Measurements from ENCODE around the gene C1QTNF8. TPM values are rescaled to one million over a fixed set of nuclear protein-coding genes. Genes with fewer than 3 reads are reported as not detected.

C1QTNF8 gene
- total RNA-seq, 1 donor from 2014 or later: not detected

DNA sequence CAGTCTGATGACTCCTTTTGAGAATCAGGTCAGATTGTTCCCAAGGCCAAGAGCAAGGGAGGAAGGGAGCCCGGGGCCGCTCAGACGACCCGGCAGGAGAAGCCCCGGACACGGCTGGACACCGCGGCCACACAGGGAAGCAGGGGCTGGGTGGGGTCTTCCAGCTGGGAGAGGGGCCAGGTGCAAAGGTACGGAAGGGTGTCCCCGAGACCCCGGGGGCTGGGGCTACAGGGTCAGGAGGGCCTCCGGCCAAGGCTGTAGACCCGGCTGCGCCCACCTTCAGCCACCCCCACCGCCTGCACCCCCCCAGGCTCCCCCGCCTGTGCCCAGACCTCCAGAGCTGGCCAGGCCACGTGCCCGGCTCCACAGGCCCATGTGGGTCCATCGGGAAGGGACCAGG is 21.9 kb upstream of the C1QTNF8 start:
- FAIRE-seq (no peak), DNase-seq (ENCODE audit: low read depth) (no peak)
- TF ChIP-seq, protein P1, sequence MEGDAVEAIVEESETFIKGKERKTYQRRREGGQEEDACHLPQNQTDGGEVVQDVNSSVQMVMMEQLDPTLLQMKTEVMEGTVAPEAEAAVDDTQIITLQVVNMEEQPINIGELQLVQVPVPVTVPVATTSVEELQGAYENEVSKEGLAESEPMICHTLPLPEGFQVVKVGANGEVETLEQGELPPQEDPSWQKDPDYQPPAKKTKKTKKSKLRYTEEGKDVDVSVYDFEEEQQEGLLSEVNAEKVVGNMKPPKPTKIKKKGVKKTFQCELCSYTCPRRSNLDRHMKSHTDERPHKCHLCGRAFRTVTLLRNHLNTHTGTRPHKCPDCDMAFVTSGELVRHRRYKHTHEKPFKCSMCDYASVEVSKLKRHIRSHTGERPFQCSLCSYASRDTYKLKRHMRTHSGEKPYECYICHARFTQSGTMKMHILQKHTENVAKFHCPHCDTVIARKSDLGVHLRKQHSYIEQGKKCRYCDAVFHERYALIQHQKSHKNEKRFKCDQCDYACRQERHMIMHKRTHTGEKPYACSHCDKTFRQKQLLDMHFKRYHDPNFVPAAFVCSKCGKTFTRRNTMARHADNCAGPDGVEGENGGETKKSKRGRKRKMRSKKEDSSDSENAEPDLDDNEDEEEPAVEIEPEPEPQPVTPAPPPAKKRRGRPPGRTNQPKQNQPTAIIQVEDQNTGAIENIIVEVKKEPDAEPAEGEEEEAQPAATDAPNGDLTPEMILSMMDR (IDR thresholded peaks at IDR 0.05; ENCODE audit: insufficient read depth, low read length, severe bottlenecking): no peak
- H3K4me3 ChIP-seq (ENCODE audit: low read depth, low read length): no peak overlapping the region
- no peaks in the 10 kb centered on the region for H3K36me3 ChIP-seq (ENCODE audit: control insufficient read depth, insufficient read depth, low read length)
- H3K27me3 ChIP-seq (ENCODE audit: control insufficient read depth, insufficient read depth, low read length): no peaks in the 10 kb centered on the region

DNA sequence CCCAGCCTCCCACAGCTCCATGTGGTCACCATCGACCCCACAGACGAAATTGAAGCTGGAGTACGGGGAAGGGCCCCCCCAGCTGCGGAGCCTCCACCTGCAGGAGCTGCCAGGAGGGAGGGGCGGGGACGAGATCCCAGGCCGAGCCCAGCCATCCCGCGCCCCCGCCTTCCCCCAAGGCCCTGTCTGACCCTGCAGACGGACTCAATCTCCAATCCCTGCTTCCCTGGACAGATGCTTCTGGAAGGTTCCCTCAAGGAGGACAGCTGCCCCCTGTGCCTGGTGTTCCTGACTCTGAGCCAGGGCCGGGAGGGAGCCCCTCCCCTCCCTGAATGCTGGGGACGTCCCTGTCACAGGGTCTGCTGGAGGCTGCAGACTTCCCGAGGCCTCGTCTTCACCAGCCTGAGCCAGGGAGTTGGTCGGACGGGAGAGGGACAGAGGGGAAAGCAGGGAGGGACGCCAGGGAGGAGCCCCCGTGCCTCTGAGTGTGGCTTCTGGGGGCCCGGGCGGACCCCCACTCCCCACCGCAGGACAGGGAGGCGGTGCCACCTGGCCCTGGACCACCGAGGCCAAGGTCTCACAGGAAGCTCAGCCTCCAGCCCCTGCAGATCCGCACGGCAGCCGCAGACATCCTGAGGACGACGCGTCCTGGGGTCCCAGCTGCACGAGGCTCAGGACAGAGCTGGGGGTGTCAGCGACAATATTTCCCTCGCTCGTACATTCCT is 21.3 kb upstream of the C1QTNF8 start:
- FAIRE-seq (no peak), DNase-seq (ENCODE audit: low read depth) (no peak)
- Histone ChIP-seq H3K4me3 (ENCODE audit: low read depth, low read length) (no peak overlapping the region), H3K36me3 (ENCODE audit: control insufficient read depth, insufficient read depth, low read length) (no peaks in the 10 kb centered on the region), H3K27me3 (ENCODE audit: control insufficient read depth, insufficient read depth, low read length) (no peaks in the 10 kb centered on the region)
- TF ChIP-seq, protein P1 (IDR thresholded peaks at IDR 0.05; ENCODE audit: insufficient read depth, low read length, severe bottlenecking): no peak

DNA sequence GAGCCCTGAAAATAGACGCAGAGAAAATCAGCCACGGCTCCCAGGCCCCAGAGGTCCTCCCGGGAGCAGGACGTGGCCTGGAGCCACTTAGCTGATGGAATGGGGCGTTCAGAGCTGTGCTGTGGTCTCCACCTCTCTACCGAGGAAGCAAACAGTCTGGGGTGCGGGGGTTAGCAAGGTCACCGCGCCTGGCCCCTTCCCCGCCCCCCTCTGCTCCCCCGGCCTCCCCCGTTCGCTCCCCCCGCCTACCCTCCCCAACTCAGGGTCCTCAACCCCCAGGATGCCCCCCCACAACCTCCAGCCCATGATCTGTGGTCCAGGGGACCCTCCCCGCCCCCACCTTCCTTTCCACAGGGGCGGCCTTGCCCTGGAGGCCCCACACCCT is 20.6 kb upstream of the C1QTNF8 start:
- TF ChIP-seq, protein P1 (IDR thresholded peaks at IDR 0.05; ENCODE audit: insufficient read depth, low read length, severe bottlenecking): no peak
- DNase-seq (ENCODE audit: low read depth): no peak
- no peaks in the 10 kb centered on the region for H3K36me3 ChIP-seq (ENCODE audit: control insufficient read depth, insufficient read depth, low read length)
- no peak overlapping the region for H3K4me3 ChIP-seq (ENCODE audit: low read depth, low read length)
- no peaks in the 10 kb centered on the region for H3K27me3 ChIP-seq (ENCODE audit: control insufficient read depth, insufficient read depth, low read length)
- FAIRE-seq: no peak

- no peak for FAIRE-seq
- H3K27me3 ChIP-seq (ENCODE audit: control insufficient read depth, insufficient read depth, low read length): no peaks in the 10 kb centered on the region
Measured at GRCh38 chr16:1113889-1114526, 18.0 kb upstream of the C1QTNF8 start.

DNA sequence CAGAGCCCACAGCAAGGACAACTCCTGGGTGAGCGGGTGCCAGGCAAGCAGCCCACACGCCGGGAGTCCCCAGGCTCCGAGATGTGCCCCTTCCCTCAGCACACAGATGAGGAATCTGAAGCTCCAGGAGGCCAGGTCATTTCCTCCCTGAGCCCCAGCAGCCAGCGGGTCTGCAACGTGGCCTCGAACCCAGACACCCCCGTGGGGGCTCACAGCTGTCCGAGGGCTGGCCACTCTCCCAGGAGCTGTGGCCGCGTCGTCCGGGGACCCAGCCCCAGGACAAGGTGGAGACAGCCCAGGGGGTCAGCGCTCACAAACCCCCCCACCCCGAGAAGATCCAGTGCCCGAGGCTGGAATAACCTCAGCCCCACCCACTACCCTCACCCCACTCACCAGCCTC is 17.4 kb upstream of the C1QTNF8 start:
- Histone ChIP-seq H3K27me3 (ENCODE audit: control insufficient read depth, insufficient read depth, low read length) (no peaks in the 10 kb centered on the region), H3K36me3 (ENCODE audit: control insufficient read depth, insufficient read depth, low read length) (no peaks in the 10 kb centered on the region), H3K4me3 (ENCODE audit: low read depth, low read length) (no peak overlapping the region)
- FAIRE-seq (no peak), DNase-seq (ENCODE audit: low read depth) (no peak)
- TF ChIP-seq, protein P1 (IDR thresholded peaks at IDR 0.05; ENCODE audit: insufficient read depth, low read length, severe bottlenecking): no peak

More at GRCh38 chr16:1113889-1114526, 18.0 kb upstream of the C1QTNF8 start:
- TF ChIP-seq, protein P1 (IDR thresholded peaks at IDR 0.05; ENCODE audit: insufficient read depth, low read length, severe bottlenecking): no peak
- H3K36me3 ChIP-seq (ENCODE audit: control insufficient read depth, insufficient read depth, low read length): no peaks in the 10 kb centered on the region
- H3K4me3 ChIP-seq (ENCODE audit: low read depth, low read length): no peak overlapping the region
- no peak for DNase-seq (ENCODE audit: low read depth)
